Tongue (tissue), 2 donors: Measurements from ENCODE around the gene PCDH9. TPM values are rescaled to one million over a fixed set of nuclear protein-coding genes. Genes with fewer than 3 reads are reported as not detected.

ENCODE experiments used
- DNase-seq: peaks from one replicate; pipeline ENCODE4 v3.0.0-alpha.2; 2015
- total RNA-seq: library from RNA; depleted of rRNA; stranded (reverse); fragments of >200 nt; gene quantifications from one replicate; pipeline ENCODE4 v1.2.3, GENCODE V29; 2014

The PCDH9 gene
- total RNA-seq, 1 donor from 2014 or later = 6.9 TPM

- peak; percentile 59 for DNase-seq
Observed at GRCh38 chr13:66565279-66565678, 664.9 kb downstream of the PCDH9 start.

- no peak for DNase-seq
Observed at GRCh38 chr13:66563076-66563475, 667.1 kb downstream of the PCDH9 start.

GRCh38 chr13:66562054-66562453 is 668.1 kb downstream of the PCDH9 start:
- DNase-seq = no peak

GRCh38 chr13:66560991-66561390 is 669.1 kb downstream of the PCDH9 start:
- DNase-seq = no peak

GRCh38 chr13:66560189-66560588 is 669.9 kb downstream of the PCDH9 start:
- no peak for DNase-seq

GRCh38 chr13:66559093-66559492 is 671.0 kb downstream of the PCDH9 start:
- no peak for DNase-seq

GRCh38 chr13:66558506-66558905 is 671.6 kb downstream of the PCDH9 start:
- peak; percentile 6 for DNase-seq

GRCh38 chr13:66557357-66557756 is 672.8 kb downstream of the PCDH9 start:
- DNase-seq = no peak

GRCh38 chr13:66556306-66556705 is 673.8 kb downstream of the PCDH9 start:
- DNase-seq = no peak

GRCh38 chr13:66553391-66553790 is 676.7 kb downstream of the PCDH9 start:
- no peak for DNase-seq

GRCh38 chr13:66551128-66551527 is 679.0 kb downstream of the PCDH9 start:
- DNase-seq = no peak

- DNase-seq = no peak
Observed at GRCh38 chr13:66547685-66548084, 682.5 kb downstream of the PCDH9 start.

- no peak for DNase-seq
Observed at GRCh38 chr13:66546534-66547379, 683.4 kb downstream of the PCDH9 start.

GRCh38 chr13:66543780-66544179 is 686.4 kb downstream of the PCDH9 start:
- no peak for DNase-seq

GRCh38 chr13:66537417-66537816 is 692.7 kb downstream of the PCDH9 start:
- no peak for DNase-seq

- no peak for DNase-seq
Observed at GRCh38 chr13:66536746-66537145, 693.4 kb downstream of the PCDH9 start.

- DNase-seq = no peak
Observed at GRCh38 chr13:66534561-66534960, 695.6 kb downstream of the PCDH9 start.

- no peak for DNase-seq
Observed at GRCh38 chr13:66532845-66533244, 697.3 kb downstream of the PCDH9 start.

GRCh38 chr13:66532146-66532545 is 698.0 kb downstream of the PCDH9 start:
- no peak for DNase-seq

- no peak for DNase-seq
Observed at GRCh38 chr13:66530686-66531085, 699.5 kb downstream of the PCDH9 start.

GRCh38 chr13:66530158-66530557 is 700.0 kb downstream of the PCDH9 start:
- DNase-seq = no peak

- no peak for DNase-seq
Observed at GRCh38 chr13:66528944-66529576, 701.1 kb downstream of the PCDH9 start.

GRCh38 chr13:66528180-66528579 is 702.0 kb downstream of the PCDH9 start:
- no peak for DNase-seq
